Measurements from ENCODE around the gene COPZ1. TPM values are rescaled to one million over a fixed set of nuclear protein-coding genes. Genes with fewer than 3 reads are reported as not detected.

COPZ1 gene
- total and polyA plus RNA-seq, 9 of the 15 experiments (the other 6 are each of a cell fraction or from before 2014, with no cell fraction given), result 137 to 487 (median 233) TPM

GRCh38 chr12:54337280-54337842, 12.4 kb downstream of the COPZ1 start (continued):
- TF ChIP-seq SREBF2 (CRISPR knock-in tag; IDR thresholded peaks at IDR 0.05), result no peak
- no peak for TF ChIP-seq E2F8 (IDR thresholded peaks at IDR 0.05; ENCODE audit: low read depth, partially characterized antibody)
- TF ChIP-seq PHB2 (IDR thresholded peaks at IDR 0.05; ENCODE audit: low read depth), result no peak
- TF ChIP-seq ATF7 (IDR thresholded peaks at IDR 0.05), result peak; percentile 16; the same call in 1 of the 2 replicates
- TF ChIP-seq ZNF77 (CRISPR knock-in tag; IDR thresholded peaks at IDR 0.05), result no peak
- no peak for TF ChIP-seq FOXP1 (CRISPR knock-in tag; IDR thresholded peaks at IDR 0.05)
- TF ChIP-seq ATF4 (CRISPR knock-in tag; IDR thresholded peaks at IDR 0.05), result no peak
- no peak for TF ChIP-seq MBD1 (CRISPR knock-in tag; IDR thresholded peaks at IDR 0.05)
- peak; percentile 58; the same call in 1 of the 2 replicates for TF ChIP-seq TAL1 (IDR thresholded peaks at IDR 0.05)
- no peak for TF ChIP-seq MTF1 (CRISPR knock-in tag; IDR thresholded peaks at IDR 0.05; ENCODE audit: borderline replicate concordance)
- no peak for TF ChIP-seq TAF7 (tag; IDR thresholded peaks at IDR 0.05)
- peak; percentile 61 for TF ChIP-seq CCNT2 (IDR thresholded peaks at IDR 0.05; ENCODE audit: borderline replicate concordance, extremely low read depth, insufficient read length, low read depth, low read length)
- no peak for TF ChIP-seq ZZZ3 (IDR thresholded peaks at IDR 0.05)
- peak; percentile 60; the same call in 1 of the 2 replicates for TF ChIP-seq LEF1 (IDR thresholded peaks at IDR 0.05)
- peak; percentile 84 for TF ChIP-seq NCOR1 (IDR thresholded peaks at IDR 0.05)
- no peak for TF ChIP-seq HES1 (IDR thresholded peaks at IDR 0.05; ENCODE audit: low read depth)
- no peak for TF ChIP-seq ZBTB8A (IDR thresholded peaks at IDR 0.05; ENCODE audit: partially characterized antibody)
- peak; percentile 30 to 78; a peak in 1 of 4 replicates for TF ChIP-seq ARNT (IDR thresholded peaks at IDR 0.05)
- no peak for TF ChIP-seq ZNF551 (CRISPR knock-in tag; IDR thresholded peaks at IDR 0.05)
- TF ChIP-seq MYNN (IDR thresholded peaks at IDR 0.05), result peak; percentile 40
- no peak for TF ChIP-seq MYNN (CRISPR knock-in tag; IDR thresholded peaks at IDR 0.05)
- 0 out of 2 replicates have a peak, but pooled peaks have one; percentile 64 for TF ChIP-seq GATAD2A (IDR thresholded peaks at IDR 0.05)
- 0 out of 2 replicates have a peak, but pooled peaks have one; percentile 29 for TF ChIP-seq GATAD2B (IDR thresholded peaks at IDR 0.05; ENCODE audit: borderline replicate concordance)
- no peak for TF ChIP-seq ZNF354B (CRISPR knock-in tag; IDR thresholded peaks at IDR 0.05)
